Measurements from ENCODE around the gene LEUTX.

- no peak for TF ChIP-seq CTCF (IDR thresholded peaks at IDR 0.05)
- no peak for TF ChIP-seq POLR2AphosphoS5 (IDR thresholded peaks at IDR 0.05)
- no peak for TF ChIP-seq POLR2A (IDR thresholded peaks at IDR 0.05)
- no peak for TF ChIP-seq EP300 (IDR thresholded peaks at IDR 0.05)
Measured at GRCh38 chr19:39749981-39750380, 28.7 kb upstream of the LEUTX start.

Measured in stomach (tissue), 4 donors.